Fibroblast of lung (primary cell): ENCODE measurements around the gene BOLA2B.
"Not testable (repeated sequence)": the region's sequence is repeated elsewhere in the genome, so short reads cannot be mapped to it uniquely, and the experiment has no call there.

Experiments used
- EZH2 ChIP-seq: IDR thresholded peaks from 2 replicates; pipeline ENCODE4 v1.5.1; 2012; ENCODE audit warnings: low read length, control low read depth, mild to moderate bottlenecking; ENCODE audit errors: missing control alignments
- TF ChIP-seq, protein P1 (sequence below), 2 donors: IDR thresholded peaks in 1 of 2; conservative IDR thresholded peaks in 1 of 2; 1 replicate in 1 of 2; 2 replicates in 1 of 2; pipeline ENCODE4 v1.5.1; 2011 to 2012; ENCODE audit warnings: low read length in 2 of 2, control low read depth in 1 of 2, inconsistent platforms in 1 of 2, low read depth in 1 of 2, mild to moderate bottlenecking in 1 of 2

DNA sequence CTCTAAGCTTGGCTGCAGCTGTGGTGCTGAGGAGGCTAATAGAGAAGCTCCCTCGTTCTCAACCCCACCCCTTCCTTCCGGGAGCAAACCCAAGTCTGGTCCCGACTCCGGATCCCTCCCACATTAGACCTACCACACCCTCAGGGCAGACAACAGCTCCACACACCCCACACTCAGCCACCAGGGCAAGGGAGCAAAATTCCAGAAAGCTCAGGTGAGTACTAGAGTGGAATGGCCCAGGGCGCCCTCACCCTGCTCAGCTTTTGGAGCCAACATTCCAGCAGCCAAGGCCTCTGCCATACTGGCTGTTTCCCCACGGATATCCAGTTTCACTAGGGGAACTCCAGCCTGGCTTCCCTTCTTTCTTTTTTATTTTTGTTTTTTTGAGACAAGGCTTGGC, 15.6 kb upstream of the BOLA2B start:
- TF ChIP-seq, protein P1, sequence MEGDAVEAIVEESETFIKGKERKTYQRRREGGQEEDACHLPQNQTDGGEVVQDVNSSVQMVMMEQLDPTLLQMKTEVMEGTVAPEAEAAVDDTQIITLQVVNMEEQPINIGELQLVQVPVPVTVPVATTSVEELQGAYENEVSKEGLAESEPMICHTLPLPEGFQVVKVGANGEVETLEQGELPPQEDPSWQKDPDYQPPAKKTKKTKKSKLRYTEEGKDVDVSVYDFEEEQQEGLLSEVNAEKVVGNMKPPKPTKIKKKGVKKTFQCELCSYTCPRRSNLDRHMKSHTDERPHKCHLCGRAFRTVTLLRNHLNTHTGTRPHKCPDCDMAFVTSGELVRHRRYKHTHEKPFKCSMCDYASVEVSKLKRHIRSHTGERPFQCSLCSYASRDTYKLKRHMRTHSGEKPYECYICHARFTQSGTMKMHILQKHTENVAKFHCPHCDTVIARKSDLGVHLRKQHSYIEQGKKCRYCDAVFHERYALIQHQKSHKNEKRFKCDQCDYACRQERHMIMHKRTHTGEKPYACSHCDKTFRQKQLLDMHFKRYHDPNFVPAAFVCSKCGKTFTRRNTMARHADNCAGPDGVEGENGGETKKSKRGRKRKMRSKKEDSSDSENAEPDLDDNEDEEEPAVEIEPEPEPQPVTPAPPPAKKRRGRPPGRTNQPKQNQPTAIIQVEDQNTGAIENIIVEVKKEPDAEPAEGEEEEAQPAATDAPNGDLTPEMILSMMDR (conservative IDR thresholded peaks at IDR 0.05 in 1 of 2, IDR thresholded peaks at IDR 0.05 in 1 of 2; ENCODE audit: low read depth in 1 of 2, low read length in 2 of 2) = not testable (repeated sequence)
- TF ChIP-seq EZH2 = not testable (repeated sequence)
